GOT3 (cell line): ENCODE data around the gene LRRC23.

Experiments
- DNase-seq: peaks from one replicate; lab custom pipeline; 2025; ENCODE audit warnings: mixed read lengths; lab: John Stamatoyannopoulos, UW

LRRC23 gene

DNA sequence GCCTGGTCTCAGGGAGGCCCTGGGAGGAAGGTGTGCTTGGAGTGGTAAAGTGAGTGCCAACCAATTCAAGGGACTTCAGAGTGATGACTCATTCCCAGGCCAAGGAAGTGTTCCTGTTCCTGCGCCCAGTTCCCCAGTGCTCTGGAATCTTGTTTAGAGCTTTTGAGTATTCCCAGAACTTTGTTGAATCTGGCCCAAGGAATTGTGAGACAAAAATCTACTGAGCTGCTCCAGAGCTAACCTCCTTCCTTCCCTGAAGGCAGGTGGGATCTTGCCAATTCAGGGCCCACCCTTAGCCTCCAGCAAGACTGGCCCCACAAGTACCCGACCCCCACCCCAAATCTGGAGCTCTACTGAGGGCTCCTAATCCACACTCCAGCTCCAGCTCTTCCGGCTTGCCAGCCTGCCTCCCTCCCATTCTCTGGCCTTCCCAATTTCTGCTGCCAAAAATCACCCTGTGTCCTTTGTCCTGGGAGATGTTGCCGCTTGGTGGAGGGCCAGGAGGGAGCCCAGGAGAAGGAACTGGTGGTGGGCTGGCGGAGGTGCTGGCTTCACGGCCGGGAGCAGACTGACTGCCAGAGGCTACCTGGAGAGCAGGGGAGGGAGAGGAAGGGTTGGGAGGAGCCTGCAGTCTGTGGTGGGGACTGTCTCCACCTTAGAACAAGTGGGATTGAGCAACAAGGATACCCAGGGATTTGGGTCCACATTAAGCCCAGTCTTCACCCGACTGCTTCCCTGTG, 21.1 kb downstream of the LRRC23 start:
- no peak for DNase-seq

DNA sequence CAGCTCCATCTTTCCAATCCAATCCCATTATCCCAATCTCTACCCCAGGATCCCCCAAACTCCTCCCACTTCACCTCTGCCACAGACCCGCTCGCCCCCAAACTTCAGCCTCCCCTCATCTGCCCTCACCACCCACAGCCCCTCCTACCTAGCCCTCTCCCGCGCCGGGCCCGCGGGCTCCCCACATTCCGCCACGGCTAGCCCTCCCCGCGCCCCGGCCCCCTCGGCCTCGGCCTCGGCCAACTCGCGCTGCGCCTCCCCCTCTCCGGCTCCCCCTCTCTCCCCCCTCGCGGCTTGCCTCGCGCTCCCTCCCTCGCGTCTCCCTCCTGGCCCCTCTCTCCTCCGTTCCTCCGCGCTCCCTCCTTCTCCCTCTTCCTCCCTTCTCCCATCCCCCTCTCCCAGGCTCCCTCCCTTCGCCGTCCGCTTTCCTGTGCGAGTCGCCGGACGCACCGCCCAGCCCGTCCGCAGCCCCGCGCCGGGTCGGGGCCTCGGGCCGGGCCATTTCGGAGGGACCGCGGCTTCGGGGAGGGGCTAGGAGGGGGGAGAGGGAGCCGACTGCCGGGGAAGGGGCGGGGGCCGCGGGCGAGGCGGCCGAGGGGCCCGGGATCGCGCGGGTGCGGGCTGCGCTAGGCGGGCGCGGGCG, 22.9 kb downstream of the LRRC23 start, which contains the start of gene ATN1:
TSS of gene ATN1 (plus strand) at position 581 of the 643 bp plus-strand sequence. CDS start 6,043 bp downstream, outside the sequence.
- DNase-seq = no peak

DNA sequence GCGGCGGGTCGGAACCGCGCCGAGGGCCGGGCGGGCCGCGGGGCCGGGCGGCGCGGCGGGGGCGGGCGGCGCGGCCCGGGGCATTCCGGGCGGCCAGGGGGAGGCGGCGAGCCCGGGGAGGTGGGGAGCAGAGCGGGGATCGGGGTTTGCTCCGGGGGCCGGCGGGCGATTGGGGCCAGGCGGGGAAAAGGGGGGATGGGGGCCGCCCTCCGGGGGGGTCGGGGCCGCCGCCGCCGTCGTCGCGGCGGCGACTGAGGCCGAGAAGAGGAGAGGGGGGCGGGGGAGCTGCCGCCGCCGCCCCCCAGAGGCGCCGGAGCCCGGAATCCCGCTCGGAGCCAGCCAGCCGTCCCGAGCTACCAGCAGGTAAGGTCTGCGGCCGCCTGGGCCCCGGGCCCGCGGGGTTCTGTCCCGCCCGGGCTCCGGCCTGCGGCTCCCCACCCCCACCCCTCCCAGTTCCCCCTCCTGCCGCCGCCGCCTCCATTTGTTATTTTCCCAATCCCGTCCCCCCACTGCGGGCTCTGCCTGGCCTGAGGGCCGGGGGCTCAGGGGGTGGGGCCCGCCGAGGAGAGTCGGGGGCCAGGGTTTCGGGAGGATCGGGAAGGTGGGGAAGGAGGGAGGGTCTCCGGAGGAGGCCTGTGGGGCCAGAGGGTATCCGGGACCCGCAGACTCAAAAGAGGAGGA, 23.5 kb downstream of the LRRC23 start:
- DNase-seq = no peak

GRCh38 chr12:6928703-6929407, 24.2 kb downstream of the LRRC23 start:
- no peak for DNase-seq

DNA sequence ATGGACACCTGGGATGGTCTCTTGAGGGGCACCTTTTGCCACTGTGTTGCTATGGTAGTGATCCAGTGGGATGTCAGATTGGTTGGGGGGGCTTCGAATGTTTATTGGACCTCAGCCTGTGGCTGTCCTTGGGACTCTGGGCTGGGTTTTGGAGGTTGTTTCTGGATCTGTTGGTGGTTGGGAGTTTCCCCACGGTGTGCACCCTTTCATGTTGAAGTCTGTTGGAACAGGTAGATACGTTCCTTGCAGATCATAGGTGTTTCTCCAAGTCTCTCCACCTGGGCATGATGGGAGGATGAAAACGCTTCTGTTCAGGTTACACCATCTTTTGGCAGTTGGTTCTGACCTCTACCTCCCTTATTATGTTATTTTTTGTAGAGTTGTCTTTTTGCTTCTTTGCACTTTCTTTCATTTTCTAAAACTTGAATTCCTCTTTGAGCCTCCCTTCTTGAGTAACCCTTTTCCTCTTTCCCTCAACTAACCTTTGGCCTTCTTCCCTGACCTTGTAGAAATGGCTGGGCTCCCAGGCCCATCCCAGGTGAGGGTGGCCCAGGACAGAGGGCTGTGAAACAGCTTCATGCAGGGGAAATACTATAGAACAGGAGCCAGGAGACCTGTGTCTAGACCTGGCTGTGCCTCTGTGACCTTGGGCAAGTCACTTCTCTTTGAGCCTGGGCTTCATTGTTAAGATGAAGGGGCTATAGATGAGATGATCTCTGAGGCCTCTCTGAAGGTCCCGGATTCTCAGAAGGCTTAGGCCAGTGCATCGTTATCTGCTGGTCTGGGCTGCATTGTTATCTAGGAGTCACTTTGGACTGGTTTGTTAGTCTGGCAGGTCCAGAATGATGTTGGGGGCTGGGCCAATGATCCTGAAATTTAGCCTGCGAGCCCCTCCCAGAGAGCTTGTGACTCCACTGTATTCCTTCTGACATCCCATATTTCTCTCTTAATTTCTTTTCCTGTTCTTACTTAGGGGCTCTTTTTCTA, 25.1 kb downstream of the LRRC23 start:
- no peak for DNase-seq

GRCh38 chr12:6932766-6933165, 28.1 kb downstream of the LRRC23 start:
- DNase-seq = no peak

DNA sequence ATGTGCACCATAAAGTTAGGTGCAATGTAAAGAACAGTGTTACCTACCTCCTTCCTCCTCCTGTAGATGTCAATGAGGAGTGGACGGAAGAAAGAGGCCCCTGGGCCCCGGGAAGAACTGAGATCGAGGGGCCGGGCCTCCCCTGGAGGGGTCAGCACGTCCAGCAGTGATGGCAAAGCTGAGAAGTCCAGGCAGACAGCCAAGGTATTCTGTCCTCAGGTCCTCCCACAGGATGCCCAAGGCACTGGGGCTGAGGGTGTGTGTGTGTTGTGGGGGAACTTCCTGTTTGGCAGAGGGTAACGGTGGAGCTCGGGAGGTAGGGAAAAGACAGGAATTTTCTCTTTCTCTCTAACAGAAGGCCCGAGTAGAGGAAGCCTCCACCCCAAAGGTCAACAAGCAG, 29.5 kb downstream of the LRRC23 start:
- no peak for DNase-seq

DNA sequence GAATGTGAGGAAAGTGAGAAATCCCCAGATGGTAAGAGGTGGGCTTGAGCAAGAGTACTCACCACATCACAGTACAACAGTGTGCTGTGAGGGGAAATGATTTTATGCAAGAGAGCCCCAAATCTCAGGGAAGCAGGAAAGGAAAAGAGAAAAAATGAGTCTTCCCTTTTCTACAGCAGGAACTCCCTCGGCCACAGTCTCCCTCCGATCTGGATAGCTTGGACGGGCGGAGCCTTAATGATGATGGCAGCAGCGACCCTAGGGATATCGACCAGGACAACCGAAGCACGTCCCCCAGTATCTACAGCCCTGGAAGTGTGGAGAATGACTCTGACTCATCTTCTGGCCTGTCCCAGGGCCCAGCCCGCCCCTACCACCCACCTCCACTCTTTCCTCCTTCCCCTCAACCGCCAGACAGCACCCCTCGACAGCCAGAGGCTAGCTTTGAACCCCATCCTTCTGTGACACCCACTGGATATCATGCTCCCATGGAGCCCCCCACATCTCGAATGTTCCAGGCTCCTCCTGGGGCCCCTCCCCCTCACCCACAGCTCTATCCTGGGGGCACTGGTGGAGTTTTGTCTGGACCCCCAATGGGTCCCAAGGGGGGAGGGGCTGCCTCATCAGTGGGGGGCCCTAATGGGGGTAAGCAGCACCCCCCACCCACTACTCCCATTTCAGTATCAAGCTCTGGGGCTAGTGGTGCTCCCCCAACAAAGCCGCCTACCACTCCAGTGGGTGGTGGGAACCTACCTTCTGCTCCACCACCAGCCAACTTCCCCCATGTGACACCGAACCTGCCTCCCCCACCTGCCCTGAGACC, 31.0 kb downstream of the LRRC23 start:
- DNase-seq = no peak

DNA sequence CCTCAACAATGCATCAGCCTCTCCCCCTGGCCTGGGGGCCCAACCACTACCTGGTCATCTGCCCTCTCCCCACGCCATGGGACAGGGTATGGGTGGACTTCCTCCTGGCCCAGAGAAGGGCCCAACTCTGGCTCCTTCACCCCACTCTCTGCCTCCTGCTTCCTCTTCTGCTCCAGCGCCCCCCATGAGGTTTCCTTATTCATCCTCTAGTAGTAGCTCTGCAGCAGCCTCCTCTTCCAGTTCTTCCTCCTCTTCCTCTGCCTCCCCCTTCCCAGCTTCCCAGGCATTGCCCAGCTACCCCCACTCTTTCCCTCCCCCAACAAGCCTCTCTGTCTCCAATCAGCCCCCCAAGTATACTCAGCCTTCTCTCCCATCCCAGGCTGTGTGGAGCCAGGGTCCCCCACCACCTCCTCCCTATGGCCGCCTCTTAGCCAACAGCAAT, 31.6 kb downstream of the LRRC23 start:
- no peak for DNase-seq

GRCh38 chr12:6936636-6937480, 32.2 kb downstream of the LRRC23 start:
- DNase-seq = no peak

GRCh38 chr12:6937481-6938352, 33.1 kb downstream of the LRRC23 start:
- peak; percentile 65 for DNase-seq

- no peak for DNase-seq
Measured at GRCh38 chr12:6938353-6939190, 34.0 kb downstream of the LRRC23 start.

GRCh38 chr12:6939191-6939540, 34.5 kb downstream of the LRRC23 start:
- no peak for DNase-seq

DNA sequence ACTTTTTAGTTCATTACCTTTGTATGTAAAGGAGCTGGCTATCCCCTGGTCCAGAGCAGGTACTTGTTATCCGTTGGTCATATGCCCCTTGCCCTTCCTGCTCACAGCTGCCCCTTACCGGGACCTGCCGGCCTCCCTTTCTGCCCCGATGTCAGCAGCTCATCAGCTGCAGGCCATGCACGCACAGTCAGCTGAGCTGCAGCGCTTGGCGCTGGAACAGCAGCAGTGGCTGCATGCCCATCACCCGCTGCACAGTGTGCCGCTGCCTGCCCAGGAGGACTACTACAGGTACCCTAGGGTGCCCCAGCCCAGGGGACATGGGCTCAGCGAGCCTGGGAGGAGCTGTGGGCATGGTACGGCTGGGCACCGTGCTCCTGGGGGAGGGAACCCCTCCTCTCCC, 36.6 kb downstream of the LRRC23 start:
- no peak for DNase-seq

DNA sequence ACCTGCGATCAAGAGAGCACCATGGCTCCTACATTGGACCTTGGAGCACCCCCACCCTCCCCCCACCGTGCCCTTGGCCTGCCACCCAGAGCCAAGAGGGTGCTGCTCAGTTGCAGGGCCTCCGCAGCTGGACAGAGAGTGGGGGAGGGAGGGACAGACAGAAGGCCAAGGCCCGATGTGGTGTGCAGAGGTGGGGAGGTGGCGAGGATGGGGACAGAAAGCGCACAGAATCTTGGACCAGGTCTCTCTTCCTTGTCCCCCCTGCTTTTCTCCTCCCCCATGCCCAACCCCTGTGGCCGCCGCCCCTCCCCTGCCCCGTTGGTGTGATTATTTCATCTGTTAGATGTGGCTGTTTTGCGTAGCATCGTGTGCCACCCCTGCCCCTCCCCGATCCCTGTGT, 37.2 kb downstream of the LRRC23 start:
- DNase-seq = no peak

- DNase-seq = no peak
Measured at GRCh38 chr12:6942331-6942665, 37.7 kb downstream of the LRRC23 start.

DNA sequence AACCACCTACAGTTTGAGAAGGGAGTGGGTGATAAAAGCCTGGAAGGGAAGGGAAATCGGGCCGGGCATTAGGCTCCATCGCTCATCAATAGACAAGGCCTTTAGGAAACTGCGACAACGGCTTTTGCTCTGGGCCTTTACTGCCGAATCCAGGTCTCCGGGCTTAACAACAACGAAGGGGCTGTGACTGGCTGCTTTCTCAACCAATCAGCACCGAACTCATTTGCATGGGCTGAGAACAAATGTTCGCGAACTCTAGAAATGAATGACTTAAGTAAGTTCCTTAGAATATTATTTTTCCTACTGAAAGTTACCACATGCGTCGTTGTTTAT, 38.7 kb downstream of the LRRC23 start:
- no peak for DNase-seq
